ENCODE measurements around the gene DHRS7. TPM values are rescaled to one million over a fixed set of nuclear protein-coding genes. Genes with fewer than 3 reads are reported as not detected.

The DHRS7 gene
- 157 TPM for polyA plus RNA-seq

- Mint-ChIP-seq H3K4me3 (peak within 1 kb of the TSS; percentile 97 to 100 (median 100)), H3K4me1 (peaks cover 31 to 36% (median 35%) of the 10 kb centered on the region in 3 donors), H3K27ac (peak within 1 kb of the TSS; percentile 94 to 99 (median 99)), H3K27me3 (no peaks in the 10 kb centered on the region), H3K9me3 (no peaks in the 10 kb centered on the region), H3K36me3 (no peaks in the 10 kb centered on the region)
These were observed at the start of gene DHRS7 for GRCh38 chr14:60164712-60165546. TSS of gene DHRS7 (minus strand) at chr14:60165398. CDS start at chr14:60165309, 89 bp downstream.

- peaks cover 2% of the 10 kb centered on the region for H3K27me3 Mint-ChIP-seq
- H3K4me1 Mint-ChIP-seq = peaks cover 4 to 11% (median 8%) of the 10 kb centered on the region in 3 donors
- no peak overlapping the region for H3K27ac Mint-ChIP-seq
- no peak overlapping the region for H3K4me3 Mint-ChIP-seq
- H3K36me3 Mint-ChIP-seq = no peaks in the 10 kb centered on the region
- no peaks in the 10 kb centered on the region for H3K9me3 Mint-ChIP-seq
These were observed 49.4 kb upstream of the DHRS7 start for GRCh38 chr14:60214415-60215126.

- Mint-ChIP-seq H3K27me3 (peaks cover 2% of the 10 kb centered on the region), H3K27ac (no peak overlapping the region), H3K4me1 (peaks cover 4 to 11% (median 8%) of the 10 kb centered on the region in 3 donors), H3K36me3 (no peaks in the 10 kb centered on the region), H3K4me3 (no peak overlapping the region), H3K9me3 (peaks cover 0 to 3% (median 0%) of the 10 kb centered on the region in 3 donors)
These were observed 48.8 kb upstream of the DHRS7 start for GRCh38 chr14:60214003-60214402.

- H3K4me3 Mint-ChIP-seq = no peak overlapping the region
- no peak overlapping the region for H3K27ac Mint-ChIP-seq
- peaks cover 4 to 11% (median 8%) of the 10 kb centered on the region in 3 donors for H3K4me1 Mint-ChIP-seq
- H3K36me3 Mint-ChIP-seq = no peaks in the 10 kb centered on the region
- H3K9me3 Mint-ChIP-seq = peaks cover 0 to 3% (median 0%) of the 10 kb centered on the region in 3 donors
- H3K27me3 Mint-ChIP-seq = peaks cover 2% of the 10 kb centered on the region
These were observed 47.5 kb upstream of the DHRS7 start for GRCh38 chr14:60212503-60213371.

- H3K27me3 Mint-ChIP-seq = peaks cover 2% of the 10 kb centered on the region
These were observed 46.0 kb upstream of the DHRS7 start for GRCh38 chr14:60211153-60211552.

GRCh38 chr14:60210703-60211102, 45.5 kb upstream of the DHRS7 start:
- H3K4me3 Mint-ChIP-seq = no peak overlapping the region
- H3K27me3 Mint-ChIP-seq = peaks cover 2% of the 10 kb centered on the region
- peak overlapping the region in 1 of 3 donors; percentile 14 for H3K27ac Mint-ChIP-seq
- H3K36me3 Mint-ChIP-seq = no peaks in the 10 kb centered on the region
- H3K9me3 Mint-ChIP-seq = peaks cover 0 to 3% (median 0%) of the 10 kb centered on the region in 3 donors
- peaks cover 4 to 11% (median 8%) of the 10 kb centered on the region in 3 donors for H3K4me1 Mint-ChIP-seq

More at GRCh38 chr14:60211153-60211552, 46.0 kb upstream of the DHRS7 start:
- peaks cover 4 to 11% (median 8%) of the 10 kb centered on the region in 3 donors for H3K4me1 Mint-ChIP-seq
- no peak overlapping the region for H3K4me3 Mint-ChIP-seq
- peak overlapping the region in 1 of 3 donors; percentile 14 for H3K27ac Mint-ChIP-seq
- H3K9me3 Mint-ChIP-seq = peaks cover 0 to 3% (median 0%) of the 10 kb centered on the region in 3 donors
- no peaks in the 10 kb centered on the region for H3K36me3 Mint-ChIP-seq

- Mint-ChIP-seq H3K27ac (no peak overlapping the region), H3K4me1 (peaks cover 13 to 17% (median 16%) of the 10 kb centered on the region in 3 donors), H3K9me3 (peaks cover 0 to 3% (median 0%) of the 10 kb centered on the region in 3 donors), H3K4me3 (no peak overlapping the region), H3K27me3 (peaks cover 10% of the 10 kb centered on the region), H3K36me3 (no peaks in the 10 kb centered on the region)
These were observed 41.8 kb upstream of the DHRS7 start for GRCh38 chr14:60206837-60207533.

- H3K27me3 Mint-ChIP-seq = peaks cover 12% of the 10 kb centered on the region
- peaks cover 13 to 17% (median 16%) of the 10 kb centered on the region in 3 donors for H3K4me1 Mint-ChIP-seq
- no peaks in the 10 kb centered on the region for H3K36me3 Mint-ChIP-seq
- no peak overlapping the region for H3K27ac Mint-ChIP-seq
- no peak overlapping the region for H3K4me3 Mint-ChIP-seq
- peaks cover 0 to 3% (median 0%) of the 10 kb centered on the region in 3 donors for H3K9me3 Mint-ChIP-seq
These were observed 41.1 kb upstream of the DHRS7 start for GRCh38 chr14:60206249-60206670.

GRCh38 chr14:60204843-60205774, 39.9 kb upstream of the DHRS7 start:
- Mint-ChIP-seq H3K4me3 (peak overlapping the region in 1 of 4 donors; percentile 7), H3K27ac (no peak overlapping the region), H3K27me3 (peaks cover 11% of the 10 kb centered on the region), H3K4me1 (peaks cover 13 to 17% (median 16%) of the 10 kb centered on the region in 3 donors), H3K36me3 (no peaks in the 10 kb centered on the region), H3K9me3 (peaks cover 0 to 3% (median under 1%) of the 10 kb centered on the region in 3 donors)

- Mint-ChIP-seq H3K9me3 (peaks cover 0 to 9% (median 4%) of the 10 kb centered on the region in 3 donors), H3K36me3 (peaks cover 4% of the 10 kb centered on the region), H3K4me1 (peaks cover 13 to 17% (median 16%) of the 10 kb centered on the region in 3 donors), H3K4me3 (peak overlapping the region in 3 of 4 donors; percentile 7 to 46 (median 13)), H3K27ac (no peak overlapping the region), H3K27me3 (peaks cover 11% of the 10 kb centered on the region)
These were observed 39.1 kb upstream of the DHRS7 start for GRCh38 chr14:60204104-60204842.

GRCh38 chr14:60199321-60199720, 34.1 kb upstream of the DHRS7 start:
- Mint-ChIP-seq H3K36me3 (peaks cover 4% of the 10 kb centered on the region), H3K27ac (no peak overlapping the region), H3K4me1 (peaks cover 7 to 8% (median 7%) of the 10 kb centered on the region in 3 donors), H3K27me3 (peaks cover 5% of the 10 kb centered on the region), H3K9me3 (peaks cover 1 to 14% (median 2%) of the 10 kb centered on the region in 3 donors), H3K4me3 (no peak overlapping the region)

- Mint-ChIP-seq H3K4me3 (no peak overlapping the region), H3K36me3 (peaks cover 4% of the 10 kb centered on the region), H3K27me3 (peaks cover 5% of the 10 kb centered on the region), H3K4me1 (peaks cover 0 to 1% (median 0%) of the 10 kb centered on the region in 3 donors), H3K27ac (no peak overlapping the region), H3K9me3 (peaks cover 1 to 14% (median 5%) of the 10 kb centered on the region in 3 donors)
These were observed 32.6 kb upstream of the DHRS7 start for GRCh38 chr14:60197629-60198303.
